Left lung (tissue), 10 donors: ENCODE measurements around the gene GFY. TPM values are rescaled to one million over a fixed set of nuclear protein-coding genes. Genes with fewer than 3 reads are reported as not detected.

Experiments used
- ATAC-seq: fragments of 200-7000 bp; cut with Tn5 transposase; one replicate; pipeline ENCODE4 v1.9.1; 2020; ENCODE audit warnings: moderate library complexity
- DNase-seq, 4 donors: peaks; one replicate each; pipeline ENCODE4 v3.0.0-alpha.2; 2013 to 2020
- H3K27ac ChIP-seq, 2 donors: fragments of 200-600 bp; sonication (generic) in 1 of 2; one replicate each; pipeline versions ENCODE4 v1.5.0 to v1.8.0; 2020 to 2021
- H3K27me3 ChIP-seq, 2 donors: fragments of 200-600 bp; sonication (generic) in 1 of 2; one replicate each; pipeline versions ENCODE4 v1.5.0 to v1.8.0; 2020 to 2021
- H3K36me3 ChIP-seq, 2 donors: fragments of 200-600 bp; sonication (generic) in 1 of 2; one replicate each; pipeline versions ENCODE4 v1.5.0 to v1.8.0; 2020 to 2021
- H3K4me1 ChIP-seq, 2 donors: fragments of 200-600 bp; one replicate each; pipeline ENCODE4 v1.8.0; 2021
- H3K4me3 ChIP-seq, 2 donors: fragments of 200-600 bp; sonication (generic) in 1 of 2; one replicate each; pipeline versions ENCODE4 v1.5.0 to v1.8.0; 2020 to 2021; ENCODE audit warnings: mild to moderate bottlenecking in 1 of 2
- H3K9me3 ChIP-seq, 2 donors: fragments of 200-600 bp; sonication (generic) in 1 of 2; one replicate each; pipeline versions ENCODE4 v1.5.0 to v1.8.0; 2020 to 2021
- intact Hi-C, 2 donors: fragments of 100-400 bp; cut with DNase I; formaldehyde crosslinking; loops; one replicate each; pipeline versions ENCODE4 v1.11.2 to v1.14.2; 2022
- polyA plus RNA-seq, 6 donors: library from polyadenylated mRNA; unstranded; fragments of 120-200 nt; gene quantifications; one replicate each; pipeline ENCODE4 v1.2.1, GENCODE V29; 2013; ENCODE audit not compliant: insufficient read length in 6 of 6
- total RNA-seq, 2 donors: library from RNA; stranded (reverse); fragmentation: NEBNext Ultra II Directional; extraction: Animal tissue kit (Norgen Biotek cat#: 25700); gene quantifications; one replicate each; pipeline ENCODE4 v1.2.1, GENCODE V29; 2021
- TF ChIP-seq, protein P1 (sequence below), 2 donors: fragments of 200-600 bp; sonication (generic) in 1 of 2; IDR thresholded peaks; one replicate each; pipeline versions ENCODE4 v1.5.0 to v1.8.0; 2021; ENCODE audit warnings: antibody characterized with exemption in 2 of 2
- donor health status: DM: no; HTN: yes; CAD: no.
- donor health status: DM: no; HTN: no; CAD: no.

Gene GFY
- total and polyA plus RNA-seq, 8 donors: not detected

- Histone ChIP-seq H3K4me3 (no peak overlapping the region), H3K27ac (no peak overlapping the region), H3K27me3 (no peaks in the 10 kb centered on the region), H3K9me3 (no peaks in the 10 kb centered on the region), H3K4me1 (peaks cover 0 to 9% of the 10 kb centered on the region in 2 donors), H3K36me3 (peaks cover 0 to 72% of the 10 kb centered on the region in 2 donors)
- intact Hi-C loops: no loop called here
- TF ChIP-seq, protein P1, sequence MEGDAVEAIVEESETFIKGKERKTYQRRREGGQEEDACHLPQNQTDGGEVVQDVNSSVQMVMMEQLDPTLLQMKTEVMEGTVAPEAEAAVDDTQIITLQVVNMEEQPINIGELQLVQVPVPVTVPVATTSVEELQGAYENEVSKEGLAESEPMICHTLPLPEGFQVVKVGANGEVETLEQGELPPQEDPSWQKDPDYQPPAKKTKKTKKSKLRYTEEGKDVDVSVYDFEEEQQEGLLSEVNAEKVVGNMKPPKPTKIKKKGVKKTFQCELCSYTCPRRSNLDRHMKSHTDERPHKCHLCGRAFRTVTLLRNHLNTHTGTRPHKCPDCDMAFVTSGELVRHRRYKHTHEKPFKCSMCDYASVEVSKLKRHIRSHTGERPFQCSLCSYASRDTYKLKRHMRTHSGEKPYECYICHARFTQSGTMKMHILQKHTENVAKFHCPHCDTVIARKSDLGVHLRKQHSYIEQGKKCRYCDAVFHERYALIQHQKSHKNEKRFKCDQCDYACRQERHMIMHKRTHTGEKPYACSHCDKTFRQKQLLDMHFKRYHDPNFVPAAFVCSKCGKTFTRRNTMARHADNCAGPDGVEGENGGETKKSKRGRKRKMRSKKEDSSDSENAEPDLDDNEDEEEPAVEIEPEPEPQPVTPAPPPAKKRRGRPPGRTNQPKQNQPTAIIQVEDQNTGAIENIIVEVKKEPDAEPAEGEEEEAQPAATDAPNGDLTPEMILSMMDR (IDR thresholded peaks at IDR 0.05): no peak
- ATAC-seq (no peak), DNase-seq (no peak)
Measured at GRCh38 chr19:49462492-49462891, 37.3 kb downstream of the GFY start.

DNA sequence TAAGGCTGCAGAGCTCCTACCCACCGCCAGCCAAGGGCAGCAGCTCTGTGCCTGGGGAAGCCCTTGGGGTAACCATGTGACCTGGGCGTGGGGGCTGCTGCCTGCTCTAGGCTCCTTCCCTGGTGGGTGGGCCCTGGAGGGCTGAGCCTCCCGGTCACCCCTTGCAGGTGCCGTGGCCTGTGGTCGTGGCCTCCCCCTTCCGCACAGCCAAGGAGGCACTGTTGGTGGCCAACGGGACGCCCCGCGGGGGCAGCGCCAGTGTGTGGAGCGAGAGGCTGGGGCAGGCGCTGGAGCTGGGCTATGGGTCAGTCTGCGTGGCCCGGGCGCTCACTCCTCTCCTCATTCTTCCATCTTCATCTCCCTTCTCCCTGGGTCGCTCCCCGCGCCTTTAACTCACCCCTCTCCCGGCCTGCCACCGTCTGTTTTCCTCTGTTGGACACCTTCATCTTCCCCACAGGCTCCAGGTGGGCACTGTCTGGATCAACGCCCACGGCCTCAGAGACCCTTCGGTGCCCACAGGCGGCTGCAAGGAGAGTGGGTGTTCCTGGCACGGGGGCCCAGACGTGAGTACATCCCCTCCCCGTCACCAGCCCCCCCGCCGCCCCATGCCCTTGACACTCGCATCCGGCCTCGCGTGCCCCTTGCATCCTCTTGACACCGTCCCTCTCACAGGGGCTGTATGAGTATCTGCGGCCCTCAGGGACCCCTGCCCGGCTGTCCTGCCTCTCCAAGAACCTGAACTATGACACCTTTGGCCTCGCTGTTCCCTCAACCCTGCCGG is 39.0 kb downstream of the GFY start:
- H3K27ac ChIP-seq: no peak overlapping the region
- H3K27me3 ChIP-seq: no peaks in the 10 kb centered on the region
- TF ChIP-seq, protein P1 (IDR thresholded peaks at IDR 0.05): no peak
- peaks cover 0 to 9% of the 10 kb centered on the region in 2 donors for H3K4me1 ChIP-seq
- H3K9me3 ChIP-seq: no peaks in the 10 kb centered on the region
- ATAC-seq (no peak), DNase-seq (no peak)
- intact Hi-C loops: no loop called here
- no peak overlapping the region for H3K4me3 ChIP-seq
- H3K36me3 ChIP-seq: peaks cover 0 to 79% of the 10 kb centered on the region in 2 donors

DNA sequence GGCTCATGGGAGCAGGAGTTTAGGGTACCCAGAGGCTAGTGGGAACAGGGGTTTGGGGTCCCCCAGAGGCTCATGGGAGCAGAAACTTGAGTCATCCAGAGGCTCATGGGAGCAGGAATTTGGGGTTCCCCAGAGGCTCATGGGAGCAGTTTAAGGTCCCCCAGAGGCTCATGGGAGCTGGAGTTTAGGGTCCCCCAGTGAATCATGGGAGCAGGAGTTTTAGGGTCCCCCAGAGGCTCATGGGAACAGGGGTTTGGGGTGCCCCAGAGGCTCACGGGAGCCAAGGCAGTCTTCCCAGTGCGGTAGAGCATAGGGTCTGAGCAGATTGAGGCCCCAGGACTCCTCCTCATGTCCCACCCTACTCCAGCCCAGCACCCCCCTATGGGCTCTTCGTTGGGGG is 40.2 kb downstream of the GFY start:
- peaks cover 0 to 79% of the 10 kb centered on the region in 2 donors for H3K36me3 ChIP-seq

GRCh38 chr19:49468199-49468598 is 43.0 kb downstream of the GFY start:
- intact Hi-C loops: no loop called here
- DNase-seq (no peak), ATAC-seq (no peak)
- no peak overlapping the region for H3K4me3 ChIP-seq
- no peaks in the 10 kb centered on the region for H3K9me3 ChIP-seq
- H3K27ac ChIP-seq: peak overlapping the region in 1 of 2 donors; percentile 61
- H3K36me3 ChIP-seq: peaks cover 0 to 63% of the 10 kb centered on the region in 2 donors
- TF ChIP-seq, protein P1 (IDR thresholded peaks at IDR 0.05): no peak
- H3K4me1 ChIP-seq: peaks cover 0 to 23% of the 10 kb centered on the region in 2 donors
- no peaks in the 10 kb centered on the region for H3K27me3 ChIP-seq

More for the DNA sequence above, 40.2 kb downstream of the GFY start:
- Histone ChIP-seq H3K4me1 (peaks cover 0 to 18% of the 10 kb centered on the region in 2 donors), H3K27ac (no peak overlapping the region), H3K27me3 (no peaks in the 10 kb centered on the region), H3K9me3 (no peaks in the 10 kb centered on the region), H3K4me3 (no peak overlapping the region)
- no peak for ATAC-seq
- DNase-seq: no peak
- TF ChIP-seq, protein P1 (IDR thresholded peaks at IDR 0.05): no peak
- intact Hi-C loops: no loop called here

GRCh38 chr19:49468746-49469447 is 43.7 kb downstream of the GFY start:
- Histone ChIP-seq H3K27me3 (no peaks in the 10 kb centered on the region), H3K36me3 (peaks cover 0 to 60% of the 10 kb centered on the region in 2 donors), H3K4me1 (peaks cover 0 to 29% of the 10 kb centered on the region in 2 donors), H3K4me3 (no peak overlapping the region), H3K27ac (peak overlapping the region in 1 of 2 donors; percentile 61), H3K9me3 (no peaks in the 10 kb centered on the region)
- ATAC-seq (peak; percentile 47), DNase-seq (peak in 1 of 4 donors; percentile 57)
- TF ChIP-seq, protein P1 (IDR thresholded peaks at IDR 0.05): no peak
- intact Hi-C loops: no loop called here
